ENCODE data around the gene PLEKHM3. TPM values are rescaled to one million over a fixed set of nuclear protein-coding genes. Genes with fewer than 3 reads are reported as not detected.

PLEKHM3 gene
- total RNA-seq, 1 experiment from 2014 or later: 9.3 TPM

GRCh38 chr2:207944334-207944733, 81.0 kb downstream of the PLEKHM3 start:
- H3K27ac Mint-ChIP-seq (ENCODE audit: unreplicated experiment): no peak overlapping the region
- CTCF ChIA-PET: no interaction called here

GRCh38 chr2:207939342-207940108, 85.8 kb downstream of the PLEKHM3 start:
- Histone ChIP-seq H3K27me3 (replicated peaks; ENCODE audit: control insufficient read depth, insufficient read depth, low read length) (no peaks in the 10 kb centered on the region), H3K4me1 (peaks cover 45% of the 10 kb centered on the region), H3K36me3 (ENCODE audit: control insufficient read depth, insufficient read depth, low read length) (no peaks in the 10 kb centered on the region), H3K9me3 (no peaks in the 10 kb centered on the region), H3K4me3 (ENCODE audit: low read depth, low read length) (no peak overlapping the region)
- no peaks in the 10 kb centered on the region for H3K9me3 Mint-ChIP-seq (ENCODE audit: unreplicated experiment)
- H3K27me3 Mint-ChIP-seq (ENCODE audit: insufficient read depth, unreplicated experiment): no peaks in the 10 kb centered on the region
- DNase-seq: no peak
- H3K36me3 Mint-ChIP-seq (ENCODE audit: insufficient read depth, unreplicated experiment): no peaks in the 10 kb centered on the region
- H3K27ac Mint-ChIP-seq (ENCODE audit: unreplicated experiment): peak overlapping the region; percentile 1
- peaks cover 43% of the 10 kb centered on the region for H3K4me1 Mint-ChIP-seq (ENCODE audit: low read depth, unreplicated experiment)
- TF ChIP-seq CTCF (IDR thresholded peaks at IDR 0.05; ENCODE audit: insufficient read depth in 1 of 2, low read depth in 1 of 2, low read length in 1 of 2, severe bottlenecking in 1 of 2, unreplicated experiment in 1 of 2): no peak
- intact Hi-C loops (cut with micrococcal nuclease; ENCODE audit: unreplicated experiment): no loop called here
- no peak overlapping the region for H3K4me3 Mint-ChIP-seq (ENCODE audit: unreplicated experiment)
- CTCF ChIA-PET: no interaction called here
- POLR2A ChIA-PET: no interaction called here
- no TSS peak for BruUV-seq (replicated peaks)

More at GRCh38 chr2:207944334-207944733, 81.0 kb downstream of the PLEKHM3 start:
- no peak for TF ChIP-seq CTCF (IDR thresholded peaks at IDR 0.05; ENCODE audit: insufficient read depth in 1 of 2, low read depth in 1 of 2, low read length in 1 of 2, severe bottlenecking in 1 of 2, unreplicated experiment in 1 of 2)
- Mint-ChIP-seq H3K4me1 (ENCODE audit: low read depth, unreplicated experiment) (peaks cover 15% of the 10 kb centered on the region), H3K9me3 (ENCODE audit: unreplicated experiment) (no peaks in the 10 kb centered on the region), H3K27me3 (ENCODE audit: insufficient read depth, unreplicated experiment) (no peaks in the 10 kb centered on the region), H3K36me3 (ENCODE audit: insufficient read depth, unreplicated experiment) (no peaks in the 10 kb centered on the region), H3K4me3 (ENCODE audit: unreplicated experiment) (no peak overlapping the region)
- POLR2A ChIA-PET: no interaction called here
- no peak for DNase-seq
- no TSS peak for BruUV-seq (replicated peaks)
- no peak overlapping the region for H3K4me3 ChIP-seq (ENCODE audit: low read depth, low read length)
- peaks cover 9% of the 10 kb centered on the region for H3K4me1 ChIP-seq
- intact Hi-C loops (cut with micrococcal nuclease; ENCODE audit: unreplicated experiment): no loop called here
- no peaks in the 10 kb centered on the region for H3K9me3 ChIP-seq
- H3K27me3 ChIP-seq (replicated peaks; ENCODE audit: control insufficient read depth, insufficient read depth, low read length): no peaks in the 10 kb centered on the region
- H3K36me3 ChIP-seq (ENCODE audit: control insufficient read depth, insufficient read depth, low read length): no peaks in the 10 kb centered on the region

- peaks cover 47% of the 10 kb centered on the region for H3K4me1 Mint-ChIP-seq (ENCODE audit: low read depth, unreplicated experiment)
- no peaks in the 10 kb centered on the region for H3K36me3 ChIP-seq (ENCODE audit: control insufficient read depth, insufficient read depth, low read length)
- H3K27ac Mint-ChIP-seq (ENCODE audit: unreplicated experiment): peak overlapping the region; percentile 1
- H3K4me1 ChIP-seq: peaks cover 51% of the 10 kb centered on the region
- no peak overlapping the region for H3K4me3 Mint-ChIP-seq (ENCODE audit: unreplicated experiment)
- BruUV-seq (replicated peaks): no TSS peak
- no peaks in the 10 kb centered on the region for H3K9me3 Mint-ChIP-seq (ENCODE audit: unreplicated experiment)
- H3K4me3 ChIP-seq (ENCODE audit: low read depth, low read length): no peak overlapping the region
- H3K9me3 ChIP-seq: no peaks in the 10 kb centered on the region
- intact Hi-C loops (cut with micrococcal nuclease; ENCODE audit: unreplicated experiment): no loop called here
- DNase-seq: no peak
- ChIA-PET POLR2A (no interaction called here), CTCF (no interaction called here)
- no peaks in the 10 kb centered on the region for H3K27me3 Mint-ChIP-seq (ENCODE audit: insufficient read depth, unreplicated experiment)
- H3K27me3 ChIP-seq (replicated peaks; ENCODE audit: control insufficient read depth, insufficient read depth, low read length): no peaks in the 10 kb centered on the region
- no peaks in the 10 kb centered on the region for H3K36me3 Mint-ChIP-seq (ENCODE audit: insufficient read depth, unreplicated experiment)
- TF ChIP-seq CTCF (IDR thresholded peaks at IDR 0.05; ENCODE audit: insufficient read depth in 1 of 2, low read depth in 1 of 2, low read length in 1 of 2, severe bottlenecking in 1 of 2, unreplicated experiment in 1 of 2): no peak
Measured at GRCh38 chr2:207938886-207939285, 86.4 kb downstream of the PLEKHM3 start.
